ENCODE data around the gene VKORC1L1. TPM values are rescaled to one million over a fixed set of nuclear protein-coding genes. Genes with fewer than 3 reads are reported as not detected.

The VKORC1L1 gene
- total and polyA plus RNA-seq, 2 donors (not counting 3 experiments of a cell fraction or from before 2014, with no cell fraction given): 14.5 to 36.7 TPM

- H3K36me3 ChIP-seq (ENCODE audit: control insufficient read depth in 2 of 2, extremely low read depth in 1 of 2, insufficient read depth in 2 of 2, low read length in 2 of 2): peaks cover 16 to 25% of the 10 kb centered on the region in 2 experiments
- no peaks in the 10 kb centered on the region for H4K20me1 ChIP-seq (replicated peaks; ENCODE audit: control insufficient read depth, extremely low read depth, insufficient read depth, low read length)
- no peaks in the 10 kb centered on the region for H3K9me1 ChIP-seq (replicated peaks; ENCODE audit: control insufficient read depth, extremely low read depth, insufficient read depth, low read length)
- FAIRE-seq (no peak), DNase-seq (ENCODE audit: low read depth, low spot score) (no peak)
- no peak overlapping the region for H3K4me3 ChIP-seq (replicated peaks in 1 of 3; ENCODE audit: insufficient read depth in 1 of 3, low read depth in 1 of 3, low read length in 3 of 3)
- no peaks in the 10 kb centered on the region for H3K79me2 ChIP-seq (ENCODE audit: control insufficient read depth, insufficient read depth, low read length)
- H3K4me2 ChIP-seq (ENCODE audit: insufficient read depth, low read length): no peak overlapping the region
- no TSS peak for BruUV-seq (replicated peaks)
- TF ChIP-seq FOS (IDR thresholded peaks at IDR 0.05; ENCODE audit: borderline replicate concordance, insufficient read depth, low read length): no peak
- no peak for TF ChIP-seq POLR2AphosphoS5 (IDR thresholded peaks at IDR 0.05; ENCODE audit: insufficient read depth, low read depth, low read length)
- no peak for TF ChIP-seq CTCF (IDR thresholded peaks at IDR 0.05; ENCODE audit: extremely low read depth in 1 of 2, insufficient read depth in 1 of 2, low read depth in 1 of 2, low read length in 2 of 2)
- TF ChIP-seq JUN (IDR thresholded peaks at IDR 0.05; ENCODE audit: borderline replicate concordance, insufficient read depth, insufficient read length, low read depth): no peak
- TF ChIP-seq POLR2A (IDR thresholded peaks at IDR 0.05; ENCODE audit: low read depth, low read length): no peak
- TF ChIP-seq MAX (IDR thresholded peaks at IDR 0.05; ENCODE audit: insufficient read depth, insufficient read length): no peak
- TF ChIP-seq EZH2 (IDR thresholded peaks at IDR 0.05; ENCODE audit: borderline replicate concordance, low read depth, low read length, severe bottlenecking): no peak
- TF ChIP-seq MYC (IDR thresholded peaks at IDR 0.05; ENCODE audit: low read depth, low read length): no peak
- TF ChIP-seq GATA2 (IDR thresholded peaks at IDR 0.05; ENCODE audit: insufficient read depth, insufficient read length, low read depth, low read length): no peak
- dilution Hi-C loops (cut with MboI; ENCODE audit: extremely low pct_ligation_motif_present, low sequenced_read_pairs): no loop called here
- H3K9me3 ChIP-seq (replicated peaks; ENCODE audit: control insufficient read depth, insufficient read depth, low read length): no peaks in the 10 kb centered on the region
- H2AFZ ChIP-seq (ENCODE audit: low read depth, low read length): no peak overlapping the region
- no peak overlapping the region for H3K9ac ChIP-seq (replicated peaks; ENCODE audit: extremely low read depth, insufficient read depth, low read length)
- intact Hi-C loops (cut with micrococcal nuclease): no loop called here
- no peaks in the 10 kb centered on the region for H3K27me3 ChIP-seq (ENCODE audit: control insufficient read depth in 2 of 2, insufficient read depth in 2 of 2, low read length in 2 of 2)
- no peak overlapping the region for H3K27ac ChIP-seq (ENCODE audit: insufficient read depth, low read depth, low read length)
- CTCF ChIA-PET: no interaction called here
- H3K4me1 ChIP-seq (ENCODE audit: control insufficient read depth, extremely low read depth, insufficient read depth, low read length): no peaks in the 10 kb centered on the region
- POLR2A ChIA-PET: no interaction called here
These were observed 87.6 kb downstream of the VKORC1L1 start for GRCh38 chr7:65960351-65961074.

Data from endothelial cell of umbilical vein (primary cell).